22Rv1 (cell line): Measurements from ENCODE around the gene CHCHD4.
"Not testable (repeated sequence)": the region's sequence is repeated elsewhere in the genome, so short reads cannot be mapped to it uniquely, and the experiment has no call there.

Experiments used
- H3K27ac ChIP-seq: fragments of 450-650 bp; 2 replicates; pipeline ENCODE4 v1.5.1; 2017
- CTCF ChIP-seq: fragments of 450-650 bp; IDR thresholded peaks from 2 replicates; pipeline ENCODE4 v1.5.1; 2017; ENCODE audit warnings: mild to moderate bottlenecking
- ZFX ChIP-seq: fragments of 450-650 bp; IDR thresholded peaks from 2 replicates; pipeline ENCODE4 v1.6.1; 2017; ENCODE audit warnings: antibody characterized with exemption, borderline replicate concordance

Gene CHCHD4

GRCh38 chr3:14119651-14120050, 5.0 kb downstream of the CHCHD4 start:
- TF ChIP-seq ZFX (no peak), CTCF (no peak)
- H3K27ac ChIP-seq: no peak overlapping the region

- TF ChIP-seq CTCF (no peak), ZFX (no peak)
- no peak overlapping the region for H3K27ac ChIP-seq
Measured at GRCh38 chr3:14118400-14119381, 6.0 kb downstream of the CHCHD4 start.

- TF ChIP-seq ZFX: no peak
- TF ChIP-seq CTCF: no peak
- H3K27ac ChIP-seq: no peak overlapping the region
Measured at GRCh38 chr3:14117468-14118399, 6.9 kb downstream of the CHCHD4 start.

GRCh38 chr3:14113965-14114635, 10.6 kb downstream of the CHCHD4 start:
- H3K27ac ChIP-seq: no peak overlapping the region
- peak; percentile 52 for TF ChIP-seq CTCF
- TF ChIP-seq ZFX: no peak

- no peak overlapping the region for H3K27ac ChIP-seq
- TF ChIP-seq CTCF (no peak), ZFX (no peak)
Measured at GRCh38 chr3:14110699-14111098, 14.0 kb downstream of the CHCHD4 start.

- not testable (repeated sequence) for H3K27ac ChIP-seq
Measured at GRCh38 chr3:14109821-14110220, 14.8 kb downstream of the CHCHD4 start.

- H3K27ac ChIP-seq: no peak overlapping the region
- TF ChIP-seq ZFX (no peak), CTCF (no peak)
Measured at GRCh38 chr3:14097616-14098391, 26.9 kb downstream of the CHCHD4 start.
